ENCODE measurements around the gene RUNX2.

RUNX2 gene

GRCh38 chr6:45687570-45687969 is 359.4 kb downstream of the RUNX2 start:
- no peak overlapping the region for H3K4me3 ChIP-seq (ENCODE audit: low read depth, low read length)
- CTCF ChIA-PET, result interaction anchor here (0.7 kb wide), 1 partner anchor 40 kb away, joined by 3 read pairs; no protein-coding TSS in a partner anchor

GRCh38 chr6:45688180-45688579 is 360.1 kb downstream of the RUNX2 start:
- POLR2A ChIA-PET, result no interaction called here
- H3K36me3 ChIP-seq (ENCODE audit: control insufficient read depth in 2 of 2, insufficient read depth in 1 of 2, low read length in 2 of 2), result no peaks in the 10 kb centered on the region
- TF ChIP-seq ZIC2 (tag by site-specific recombination; IDR thresholded peaks at IDR 0.05) (no peak), ZBTB26 (tag by site-specific recombination; optimal IDR thresholded peaks at IDR 0.05) (no peak), ZNF639 (tag by site-specific recombination; IDR thresholded peaks at IDR 0.05) (no peak), ZNF785 (tag by site-specific recombination; IDR thresholded peaks at IDR 0.05) (no peak), ZNF292 (tag by site-specific recombination; IDR thresholded peaks at IDR 0.05; ENCODE audit: borderline replicate concordance, low read depth) (no peak), OSR2 (tag by site-specific recombination; IDR thresholded peaks at IDR 0.05) (no peak), EGR2 (tag by site-specific recombination; IDR thresholded peaks at IDR 0.05; ENCODE audit: low read depth) (no peak), ZNF223 (tag by site-specific recombination; IDR thresholded peaks at IDR 0.05) (no peak), YY2 (tag by site-specific recombination; IDR thresholded peaks at IDR 0.05) (no peak), ZNF23 (tag by site-specific recombination; IDR thresholded peaks at IDR 0.05; ENCODE audit: borderline replicate concordance) (no peak), MYNN (tag by site-specific recombination; IDR thresholded peaks at IDR 0.05; ENCODE audit: borderline replicate concordance) (no peak), ZSCAN18 (tag by site-specific recombination; IDR thresholded peaks at IDR 0.05) (no peak), HOXA7 (CRISPR knock-in tag; IDR thresholded peaks at IDR 0.05; ENCODE audit: borderline replicate concordance) (no peak)

More at GRCh38 chr6:45687570-45687969, 359.4 kb downstream of the RUNX2 start:
- TF ChIP-seq MZF1 (tag by site-specific recombination; IDR thresholded peaks at IDR 0.05; ENCODE audit: borderline replicate concordance) (no peak), SCRT1 (tag by site-specific recombination; IDR thresholded peaks at IDR 0.05; ENCODE audit: borderline replicate concordance) (no peak), KLF16 (tag by site-specific recombination; IDR thresholded peaks at IDR 0.05) (no peak), ZNF433 (tag by site-specific recombination; IDR thresholded peaks at IDR 0.05; ENCODE audit: low read depth) (no peak), MEIS1 (CRISPR knock-in tag; IDR thresholded peaks at IDR 0.05; ENCODE audit: borderline replicate concordance) (no peak), KLF17 (tag by site-specific recombination; IDR thresholded peaks at IDR 0.05) (no peak), ZNF112 (tag by site-specific recombination; IDR thresholded peaks at IDR 0.05) (no peak), PRDM2 (tag by site-specific recombination; IDR thresholded peaks at IDR 0.05; ENCODE audit: borderline replicate concordance) (no peak)
- H3K27ac ChIP-seq (ENCODE audit: extremely low read depth, low read depth, low read length), result no peak overlapping the region
- no peaks in the 10 kb centered on the region for H3K36me3 ChIP-seq (ENCODE audit: control insufficient read depth in 2 of 2, insufficient read depth in 1 of 2, low read length in 2 of 2)
- H3K4me1 ChIP-seq (ENCODE audit: control insufficient read depth, insufficient read depth, low read length), result no peaks in the 10 kb centered on the region
- no peaks in the 10 kb centered on the region for H3K9me3 ChIP-seq (ENCODE audit: control insufficient read depth, insufficient read depth, low read depth, low read length)
- POLR2A ChIA-PET, result no interaction called here

More at GRCh38 chr6:45688180-45688579, 360.1 kb downstream of the RUNX2 start:
- no peaks in the 10 kb centered on the region for H3K4me1 ChIP-seq (ENCODE audit: control insufficient read depth, insufficient read depth, low read length)
- H3K9me3 ChIP-seq (ENCODE audit: control insufficient read depth, insufficient read depth, low read depth, low read length), result no peaks in the 10 kb centered on the region
- no peak overlapping the region for H3K27ac ChIP-seq (ENCODE audit: extremely low read depth, low read depth, low read length)
- CTCF ChIA-PET, result interaction anchor here (0.7 kb wide), 1 partner anchor 40 kb away, joined by 3 read pairs; no protein-coding TSS in a partner anchor
- H3K4me3 ChIP-seq (ENCODE audit: low read depth, low read length), result no peak overlapping the region
